ENCODE data around the gene TOM1L2. TPM values are rescaled to one million over a fixed set of nuclear protein-coding genes. Genes with fewer than 3 reads are reported as not detected.

The TOM1L2 gene
- total RNA-seq, 1 experiment from 2014 or later: 40.7 TPM

GRCh38 chr17:17876959-17877528, 95.2 kb downstream of the TOM1L2 start:
- no peak for DNase-seq (ENCODE audit: low spot score)

GRCh38 chr17:17874478-17874877, 97.7 kb downstream of the TOM1L2 start:
- DNase-seq (ENCODE audit: low spot score): peak; percentile 56

GRCh38 chr17:17873450-17873991, 98.7 kb downstream of the TOM1L2 start:
- DNase-seq (ENCODE audit: low spot score): no peak

- no peak for DNase-seq (ENCODE audit: low spot score)
Observed at GRCh38 chr17:17872547-17873345, 99.5 kb downstream of the TOM1L2 start.

GRCh38 chr17:17871913-17872312, 100.3 kb downstream of the TOM1L2 start:
- no peak for DNase-seq (ENCODE audit: low spot score)

- DNase-seq (ENCODE audit: low spot score): no peak
Observed at GRCh38 chr17:17870247-17870646, 102.0 kb downstream of the TOM1L2 start.

- no peak for DNase-seq (ENCODE audit: low spot score)
Observed at GRCh38 chr17:17868641-17869522, 103.3 kb downstream of the TOM1L2 start.

- DNase-seq (ENCODE audit: low spot score): no peak
Observed at GRCh38 chr17:17866897-17867296, 105.3 kb downstream of the TOM1L2 start.

GRCh38 chr17:17866425-17866824, 105.8 kb downstream of the TOM1L2 start:
- no peak for DNase-seq (ENCODE audit: low spot score)

- no peak for DNase-seq (ENCODE audit: low spot score)
Observed at GRCh38 chr17:17865035-17865434, 107.2 kb downstream of the TOM1L2 start.

GRCh38 chr17:17860766-17861107, 111.5 kb downstream of the TOM1L2 start:
- DNase-seq (ENCODE audit: low spot score): no peak

- DNase-seq (ENCODE audit: low spot score): peak; percentile 70
Observed at GRCh38 chr17:17859909-17860765, 112.1 kb downstream of the TOM1L2 start.

GRCh38 chr17:17857496-17857895, 114.7 kb downstream of the TOM1L2 start:
- no peak for DNase-seq (ENCODE audit: low spot score)

GRCh38 chr17:17856386-17856785, 115.8 kb downstream of the TOM1L2 start:
- no peak for DNase-seq (ENCODE audit: low spot score)

- no peak for DNase-seq (ENCODE audit: low spot score)
Observed at GRCh38 chr17:17855976-17856375, 116.2 kb downstream of the TOM1L2 start.

GRCh38 chr17:17853811-17854447, 118.3 kb downstream of the TOM1L2 start:
- no peak for DNase-seq (ENCODE audit: low spot score)

GRCh38 chr17:17852930-17853329, 119.3 kb downstream of the TOM1L2 start:
- DNase-seq (ENCODE audit: low spot score): no peak

GRCh38 chr17:17851103-17852002, 120.8 kb downstream of the TOM1L2 start:
- no peak for DNase-seq (ENCODE audit: low spot score)

- DNase-seq (ENCODE audit: low spot score): peak; percentile 93
Observed at GRCh38 chr17:17849845-17850373, 122.3 kb downstream of the TOM1L2 start.
